Endothelial cell of umbilical vein (primary cell): ENCODE results near the gene CNTNAP2. TPM values are rescaled to one million over a fixed set of nuclear protein-coding genes. Genes with fewer than 3 reads are reported as not detected.

Source experiments
- BruUV-seq: library from RNA; stranded (reverse); fragments of 400-500 nt; replicated peaks from 2 replicates; lab custom pipeline; 2021; lab: Mats Ljungman, UMichigan
- CTCF ChIA-PET: fragments of 300-600, 350-600 bp; sonication (Branson Sonifier 250); formaldehyde crosslinking; loops from one replicate; lab custom pipeline; 2021; ENCODE audit warnings: antibody characterized with exemption, inconsistent platforms; lab: Charles Lee
- POLR2A ChIA-PET: fragments of 300-600, 350-600 bp; sonication (Branson Sonifier 250); formaldehyde crosslinking; loops from one replicate; lab custom pipeline; 2021; ENCODE audit warnings: antibody characterized with exemption, inconsistent platforms; lab: Charles Lee
- DNase-seq: peaks from one replicate; pipeline ENCODE4 v3.0.0-alpha.2; 2011; ENCODE audit warnings: low read depth, low spot score
- FAIRE-seq: peaks from 2 replicates; lab custom pipeline; 2011; peaks lifted over from hg19 to GRCh38; lab: Jason Lieb, UNC
- H2AFZ ChIP-seq: 2 replicates; pipeline ENCODE4 v1.6.0; 2012; ENCODE audit warnings: low read depth, low read length, control low read depth, inconsistent platforms
- H3K27ac ChIP-seq: 2 replicates; pipeline ENCODE4 v1.5.1; 2011; ENCODE audit warnings: low read depth, mild to moderate bottlenecking, control low read depth, low read length, moderate library complexity; ENCODE audit not compliant: insufficient read depth
- H3K27me3 ChIP-seq, 2 experiments: 2 replicates each; pipeline versions ENCODE4 v1.6.0 to v1.6.1; 2011; ENCODE audit warnings: low read length in 2 of 2, mixed read lengths in 1 of 2; ENCODE audit not compliant: control insufficient read depth in 2 of 2, insufficient read depth in 2 of 2
- H3K36me3 ChIP-seq, 2 experiments: 2 replicates in 1 of 2; 3 replicates in 1 of 2; pipeline ENCODE4 v1.5.1; 2011; ENCODE audit warnings: low read length in 2 of 2, mild to moderate bottlenecking in 1 of 2, moderate library complexity in 1 of 2; ENCODE audit not compliant: control insufficient read depth in 2 of 2, insufficient read depth in 2 of 2; ENCODE audit errors: extremely low read depth in 1 of 2
- H3K4me1 ChIP-seq: 3 replicates; pipeline ENCODE4 v1.5.1; 2011; ENCODE audit warnings: mild to moderate bottlenecking, low read length; ENCODE audit not compliant: control insufficient read depth, insufficient read depth; ENCODE audit errors: extremely low read depth
- H3K4me2 ChIP-seq: 2 replicates; pipeline ENCODE4 v1.6.1; 2011; ENCODE audit warnings: low read length, control low read depth, mixed read lengths; ENCODE audit not compliant: insufficient read depth
- H3K4me3 ChIP-seq, 3 experiments: fragments of 200-600 bp in 1 of 3; sonication (generic), shearing (Covaris generic) in 1 of 3; replicated peaks in 1 of 3; 2 replicates each; pipeline ENCODE4 v1.5.1; 2011 to 2016; ENCODE audit warnings: control low read depth in 3 of 3, low read length in 3 of 3, mild to moderate bottlenecking in 2 of 3, inconsistent platforms in 1 of 3, low read depth in 1 of 3, moderate library complexity in 1 of 3; ENCODE audit not compliant: insufficient read depth in 1 of 3
- H3K79me2 ChIP-seq: 2 replicates; pipeline ENCODE4 v1.6.0; 2012; ENCODE audit warnings: low read length, inconsistent platforms; ENCODE audit not compliant: control insufficient read depth, insufficient read depth
- H3K9ac ChIP-seq: replicated peaks from 2 replicates; pipeline ENCODE3; 2011; ENCODE audit warnings: low read length, control low read depth; ENCODE audit not compliant: insufficient read depth; ENCODE audit errors: extremely low read depth
- H3K9me1 ChIP-seq: replicated peaks from 3 replicates; pipeline ENCODE4 v1.6.0; 2011; ENCODE audit warnings: mild to moderate bottlenecking, low read length; ENCODE audit not compliant: control insufficient read depth, insufficient read depth; ENCODE audit errors: extremely low read depth
- H3K9me3 ChIP-seq: replicated peaks from 2 replicates; pipeline ENCODE4 v1.5.1; 2012; ENCODE audit warnings: low read length, inconsistent platforms; ENCODE audit not compliant: control insufficient read depth, insufficient read depth
- H4K20me1 ChIP-seq: replicated peaks from 2 replicates; pipeline ENCODE3; 2011; ENCODE audit warnings: mild to moderate bottlenecking, low read length; ENCODE audit not compliant: control insufficient read depth, insufficient read depth; ENCODE audit errors: extremely low read depth
- CTCF ChIP-seq, 2 donors: IDR thresholded peaks; 1 replicate in 1 of 2; 2 replicates in 1 of 2; pipeline ENCODE4 v1.5.1; 2011; ENCODE audit warnings: low read length in 2 of 2, mild to moderate bottlenecking in 2 of 2, moderate library complexity in 2 of 2, control low read depth in 1 of 2, inconsistent platforms in 1 of 2, low read depth in 1 of 2; ENCODE audit not compliant: insufficient read depth in 1 of 2; ENCODE audit errors: extremely low read depth in 1 of 2
- EZH2 ChIP-seq: IDR thresholded peaks from 2 replicates; pipeline ENCODE4 v1.6.1; 2012; ENCODE audit warnings: borderline replicate concordance, low read depth, mild to moderate bottlenecking, moderate library complexity, low read length, inconsistent platforms; ENCODE audit not compliant: severe bottlenecking
- FOS ChIP-seq: IDR thresholded peaks from 2 replicates; pipeline ENCODE4 v1.6.1; 2011; ENCODE audit warnings: mild to moderate bottlenecking, low read length, moderate library complexity, borderline replicate concordance; ENCODE audit not compliant: insufficient read depth
- GATA2 ChIP-seq: IDR thresholded peaks from 2 replicates; pipeline ENCODE4 v1.7.0; 2011; ENCODE audit warnings: low read depth, mild to moderate bottlenecking, moderate library complexity, mixed read lengths, low read length; ENCODE audit not compliant: insufficient read length, insufficient read depth
- JUN ChIP-seq: IDR thresholded peaks from 2 replicates; pipeline ENCODE4 v1.6.1; 2011; ENCODE audit warnings: borderline replicate concordance, low read depth; ENCODE audit not compliant: insufficient read length, insufficient read depth
- MAX ChIP-seq: IDR thresholded peaks from 2 replicates; pipeline ENCODE4 v1.6.1; 2011; ENCODE audit not compliant: insufficient read depth, insufficient read length
- POLR2A ChIP-seq: IDR thresholded peaks from 2 replicates; pipeline ENCODE4 v1.6.1; 2012; ENCODE audit warnings: low read depth, mild to moderate bottlenecking, control low read depth, low read length
- POLR2AphosphoS5 ChIP-seq: IDR thresholded peaks from 2 replicates; pipeline ENCODE4 v1.6.1; 2012; ENCODE audit warnings: low read depth, mild to moderate bottlenecking, control low read depth, low read length, moderate library complexity; ENCODE audit not compliant: insufficient read depth
- dilution Hi-C: fragments of 300-500 bp; cut with MboI; formaldehyde crosslinking; loops from one replicate; pipeline ENCODE4 v1.15.0; 2019; ENCODE audit warnings: low sequenced_read_pairs; ENCODE audit not compliant: extremely low pct_ligation_motif_present
- intact Hi-C: fragments of 100-400 bp; cut with micrococcal nuclease; formaldehyde crosslinking; loops from one replicate; pipeline ENCODE4 v1.10.0; 2022
- polyA plus RNA-seq, 4 experiments: library from polyadenylated mRNA; depleted of rRNA in 3 of 4; stranded (reverse) in 3 of 4; unstranded in 1 of 4; fragments of >200 nt; gene quantifications; 2 replicates each; pipeline versions ENCODE4 v1.2.1 to v1.2.3, GENCODE V29; 2011 to 2012; ENCODE audit warnings: missing spikeins in 1 of 4
- total RNA-seq: library from RNA; stranded (reverse); gene quantifications from 2 replicates; pipeline ENCODE4 v1.2.3, GENCODE V29; 2021

Gene CNTNAP2
- total and polyA plus RNA-seq, 2 donors (not counting 3 experiments of a cell fraction or from before 2014, with no cell fraction given), result not detected

- H3K4me3 ChIP-seq, result no peak overlapping the region
- no peaks in the 10 kb centered on the region for H3K9me3 ChIP-seq
- BruUV-seq, result no TSS peak
- ChIA-PET CTCF (no interaction called here), POLR2A (no interaction called here)
- H3K9me1 ChIP-seq, result no peaks in the 10 kb centered on the region
- no peak overlapping the region for H3K27ac ChIP-seq
- no peaks in the 10 kb centered on the region for H3K36me3 ChIP-seq
- intact Hi-C loops, result no loop called here
- FAIRE-seq (no peak), DNase-seq (no peak)
- dilution Hi-C loops, result no loop called here
- H3K9ac ChIP-seq, result no peak overlapping the region
- no peaks in the 10 kb centered on the region for H3K27me3 ChIP-seq
- TF ChIP-seq FOS (no peak), CTCF (IDR thresholded peaks at IDR 0.05; ENCODE audit: extremely low read depth in 1 of 2, insufficient read depth in 1 of 2, low read depth in 1 of 2, low read length in 2 of 2) (no peak), JUN (no peak), GATA2 (no peak), POLR2A (no peak), POLR2AphosphoS5 (no peak), MAX (no peak), EZH2 (no peak)
- H3K79me2 ChIP-seq, result no peaks in the 10 kb centered on the region
- no peak overlapping the region for H3K4me2 ChIP-seq
- H2AFZ ChIP-seq, result no peak overlapping the region
- H4K20me1 ChIP-seq, result no peaks in the 10 kb centered on the region
- H3K4me1 ChIP-seq, result no peaks in the 10 kb centered on the region
Observed at GRCh38 chr7:146875237-146875785, 758.7 kb downstream of the CNTNAP2 start.
